NCI-H1417 treated with DMSO at 0.1 percent for 48 hours (cell line): Measurements from ENCODE around the gene EVX2.
A peak's percentile ranks its signal among the peaks of the same experiment; 100 is the strongest.

Source experiments
- DNase-seq: peaks from one replicate; lab custom pipeline; 2025; lab: John Stamatoyannopoulos, UW

The EVX2 gene

GRCh38 chr2:176066645-176067588 is 16.8 kb downstream of the EVX2 start:
- DNase-seq, result no peak

GRCh38 chr2:176063958-176064357 is 19.8 kb downstream of the EVX2 start:
- no peak for DNase-seq

- DNase-seq, result peak; percentile 22
Observed at GRCh38 chr2:176056406-176056805, 27.4 kb downstream of the EVX2 start.

- DNase-seq, result no peak
Observed at GRCh38 chr2:176039375-176039774, 44.4 kb downstream of the EVX2 start.

GRCh38 chr2:176038694-176039093 is 45.1 kb downstream of the EVX2 start:
- no peak for DNase-seq

GRCh38 chr2:176035013-176035691 is 48.6 kb downstream of the EVX2 start:
- no peak for DNase-seq

- DNase-seq, result no peak
Observed at GRCh38 chr2:176027806-176028205, 56.0 kb downstream of the EVX2 start.
